ENCODE results near the gene GNAS.

The GNAS gene

DNA sequence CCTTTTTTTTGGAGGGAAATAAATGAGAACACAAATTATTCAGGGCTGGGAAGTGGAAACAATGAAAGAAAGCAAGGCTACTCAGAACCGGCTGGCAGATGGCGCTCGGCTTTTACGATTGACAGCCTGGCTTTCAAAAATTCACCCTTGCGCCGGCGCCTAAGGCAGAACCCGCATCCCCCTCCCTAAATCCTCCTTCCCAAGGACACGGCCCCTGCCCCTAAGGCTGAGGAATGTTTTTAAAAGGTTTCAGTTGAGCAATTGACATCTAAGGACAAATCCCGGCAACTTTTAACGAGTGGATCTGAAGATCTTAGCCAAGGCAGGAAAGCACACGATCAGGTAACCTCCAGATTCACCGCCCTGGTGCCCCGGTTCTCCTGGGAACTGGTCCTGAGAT is 16.3 kb downstream of the GNAS start:
- no peak overlapping the region for H3K27ac ChIP-seq (ENCODE audit: low read length)
- peak overlapping the region; percentile 52 for H3K4me2 ChIP-seq (ENCODE audit: low read length)
- no peaks in the 10 kb centered on the region for H3K36me3 ChIP-seq (replicated peaks; ENCODE audit: low read depth, low read length)
- no peak overlapping the region for H3K9ac ChIP-seq (ENCODE audit: low read length)
- TF ChIP-seq, protein P1, sequence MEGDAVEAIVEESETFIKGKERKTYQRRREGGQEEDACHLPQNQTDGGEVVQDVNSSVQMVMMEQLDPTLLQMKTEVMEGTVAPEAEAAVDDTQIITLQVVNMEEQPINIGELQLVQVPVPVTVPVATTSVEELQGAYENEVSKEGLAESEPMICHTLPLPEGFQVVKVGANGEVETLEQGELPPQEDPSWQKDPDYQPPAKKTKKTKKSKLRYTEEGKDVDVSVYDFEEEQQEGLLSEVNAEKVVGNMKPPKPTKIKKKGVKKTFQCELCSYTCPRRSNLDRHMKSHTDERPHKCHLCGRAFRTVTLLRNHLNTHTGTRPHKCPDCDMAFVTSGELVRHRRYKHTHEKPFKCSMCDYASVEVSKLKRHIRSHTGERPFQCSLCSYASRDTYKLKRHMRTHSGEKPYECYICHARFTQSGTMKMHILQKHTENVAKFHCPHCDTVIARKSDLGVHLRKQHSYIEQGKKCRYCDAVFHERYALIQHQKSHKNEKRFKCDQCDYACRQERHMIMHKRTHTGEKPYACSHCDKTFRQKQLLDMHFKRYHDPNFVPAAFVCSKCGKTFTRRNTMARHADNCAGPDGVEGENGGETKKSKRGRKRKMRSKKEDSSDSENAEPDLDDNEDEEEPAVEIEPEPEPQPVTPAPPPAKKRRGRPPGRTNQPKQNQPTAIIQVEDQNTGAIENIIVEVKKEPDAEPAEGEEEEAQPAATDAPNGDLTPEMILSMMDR (IDR thresholded peaks at IDR 0.05; ENCODE audit: low read depth, low read length) = peak; percentile 90
- no peak for TF ChIP-seq EZH2phosphoT487 (IDR thresholded peaks at IDR 0.05; ENCODE audit: low read depth)
- no peaks in the 10 kb centered on the region for H3K9me3 ChIP-seq (ENCODE audit: insufficient read depth, low read length)
- H3K79me2 ChIP-seq (ENCODE audit: low read length) = no peaks in the 10 kb centered on the region
- H3K4me3 ChIP-seq (ENCODE audit: low read length) = no peak overlapping the region; the same call in 1 of the 2 replicates
- no peaks in the 10 kb centered on the region for H4K20me1 ChIP-seq (ENCODE audit: insufficient read depth, low read length)
- peaks cover 17% of the 10 kb centered on the region for H3K4me1 ChIP-seq (ENCODE audit: low read length)
- peaks cover 24% of the 10 kb centered on the region for H3K27me3 ChIP-seq (ENCODE audit: low read depth, low read length)
- peak overlapping the region; percentile 66 for H2AFZ ChIP-seq (ENCODE audit: low read depth, low read length)

DNA sequence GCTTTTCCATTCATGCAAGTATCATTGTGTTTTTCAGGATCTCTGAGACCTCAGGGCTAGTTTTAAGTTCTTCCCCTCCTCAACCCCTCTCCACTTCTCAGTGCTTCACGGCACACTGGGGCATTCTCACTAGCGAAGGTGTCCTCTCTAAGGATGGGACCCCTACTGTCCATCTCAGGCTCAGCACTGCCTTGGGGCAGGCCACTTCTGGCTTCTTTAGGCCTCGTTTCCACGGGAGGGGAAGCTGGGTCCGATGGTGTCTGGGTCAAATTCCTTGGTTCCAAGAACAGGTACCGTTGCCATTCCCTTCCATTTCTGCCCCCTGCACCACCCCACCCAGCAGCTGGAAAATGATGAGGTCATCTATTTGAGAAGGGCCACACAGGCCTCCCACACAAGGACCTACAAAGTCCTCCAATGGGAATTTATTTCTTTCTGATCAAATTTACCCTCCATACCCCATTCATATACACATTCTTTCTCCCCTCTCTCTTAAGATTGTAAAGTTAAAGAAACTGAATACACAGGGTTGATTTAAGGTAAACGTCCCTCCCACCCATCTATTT is 17.2 kb downstream of the GNAS start:
- H3K79me2 ChIP-seq (ENCODE audit: low read length) = no peaks in the 10 kb centered on the region
- H3K4me3 ChIP-seq (ENCODE audit: low read length) = no peak overlapping the region
- peaks cover 19% of the 10 kb centered on the region for H3K27me3 ChIP-seq (ENCODE audit: low read depth, low read length)
- H4K20me1 ChIP-seq (ENCODE audit: insufficient read depth, low read length) = no peaks in the 10 kb centered on the region
- no peak overlapping the region for H3K27ac ChIP-seq (ENCODE audit: low read length)
- H2AFZ ChIP-seq (ENCODE audit: low read depth, low read length) = no peak overlapping the region
- TF ChIP-seq, protein P1 (IDR thresholded peaks at IDR 0.05; ENCODE audit: low read depth, low read length) = no peak
- TF ChIP-seq EZH2phosphoT487 (IDR thresholded peaks at IDR 0.05; ENCODE audit: low read depth) = no peak
- peaks cover 17% of the 10 kb centered on the region for H3K4me1 ChIP-seq (ENCODE audit: low read length)
- H3K9me3 ChIP-seq (ENCODE audit: insufficient read depth, low read length) = no peaks in the 10 kb centered on the region
- no peak overlapping the region for H3K4me2 ChIP-seq (ENCODE audit: low read length)
- no peaks in the 10 kb centered on the region for H3K36me3 ChIP-seq (replicated peaks; ENCODE audit: low read depth, low read length)
- H3K9ac ChIP-seq (ENCODE audit: low read length) = no peak overlapping the region

DNA sequence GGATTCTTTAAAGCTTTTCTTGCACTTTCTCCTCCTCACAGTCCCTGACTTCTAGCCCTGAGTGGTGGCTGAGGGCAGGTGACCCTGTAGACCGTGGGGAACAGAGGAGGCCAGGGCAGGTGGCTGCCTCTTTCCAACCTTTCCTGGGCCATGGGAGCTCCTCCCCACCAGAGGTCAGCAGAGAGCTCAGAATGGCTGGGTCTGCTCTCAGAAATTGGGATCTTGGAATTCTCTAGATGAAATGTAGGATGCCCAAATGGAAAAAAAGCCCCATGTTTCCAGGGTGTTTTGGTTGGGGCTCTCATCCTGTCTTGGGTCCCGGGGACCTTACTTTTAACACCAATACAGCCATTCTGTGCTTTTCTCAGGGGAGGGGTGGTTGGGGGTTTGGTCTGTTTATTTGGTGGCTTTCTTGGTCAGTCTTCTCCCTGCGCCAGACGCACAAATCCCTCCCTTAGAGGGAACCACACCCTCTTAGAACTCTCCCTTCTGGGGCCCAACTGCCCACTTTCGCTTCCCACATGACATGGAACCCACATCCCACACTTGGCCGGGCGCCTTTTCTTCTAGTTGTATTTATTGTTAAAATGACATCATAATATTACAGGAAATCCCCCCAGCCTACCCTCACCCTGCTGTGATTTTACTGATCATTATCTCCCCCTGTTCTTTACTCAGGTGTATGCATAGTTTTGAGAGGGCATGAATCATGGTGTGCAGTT is 17.9 kb downstream of the GNAS start:
- Histone ChIP-seq H3K36me3 (replicated peaks; ENCODE audit: low read depth, low read length) (no peaks in the 10 kb centered on the region), H3K4me2 (ENCODE audit: low read length) (peak overlapping the region; percentile 23), H3K79me2 (ENCODE audit: low read length) (no peaks in the 10 kb centered on the region), H3K27me3 (ENCODE audit: low read depth, low read length) (peaks cover 19% of the 10 kb centered on the region), H3K9ac (ENCODE audit: low read length) (no peak overlapping the region), H3K9me3 (ENCODE audit: insufficient read depth, low read length) (no peaks in the 10 kb centered on the region), H3K4me1 (ENCODE audit: low read length) (peaks cover 17% of the 10 kb centered on the region), H2AFZ (ENCODE audit: low read depth, low read length) (no peak overlapping the region), H3K4me3 (ENCODE audit: low read length) (no peak overlapping the region), H4K20me1 (ENCODE audit: insufficient read depth, low read length) (no peaks in the 10 kb centered on the region), H3K27ac (ENCODE audit: low read length) (no peak overlapping the region)
- TF ChIP-seq EZH2phosphoT487 (IDR thresholded peaks at IDR 0.05; ENCODE audit: low read depth) = no peak
- TF ChIP-seq, protein P1 (IDR thresholded peaks at IDR 0.05; ENCODE audit: low read depth, low read length) = peak; percentile 99

DNA sequence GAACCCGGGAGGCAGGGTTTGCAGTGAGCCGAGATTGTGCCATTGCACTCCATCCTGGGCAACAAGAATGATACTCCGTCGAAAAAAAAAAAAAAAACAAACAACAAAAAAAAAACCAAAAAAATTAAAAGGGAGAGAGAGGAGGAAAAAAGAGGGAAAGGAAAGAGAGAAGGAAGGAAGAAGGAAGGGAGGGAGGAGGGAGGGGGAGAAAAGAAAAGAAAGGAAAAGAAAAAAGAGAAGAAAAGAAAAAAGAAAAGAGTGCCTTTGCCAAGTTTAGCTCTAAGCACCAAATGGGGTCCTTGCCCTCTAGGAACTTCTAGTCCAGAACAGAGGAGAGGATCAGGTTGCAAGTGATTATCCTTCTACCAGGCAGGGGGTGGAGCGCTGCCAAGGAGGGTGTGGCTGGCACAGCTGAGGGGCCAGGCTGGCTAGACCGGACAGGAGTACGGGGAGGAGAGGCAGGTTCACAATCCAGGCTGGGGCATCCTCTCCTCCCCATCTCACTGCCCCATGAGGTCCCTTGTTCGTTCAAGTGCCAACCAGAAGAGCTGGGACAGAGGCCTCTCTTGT is 19.1 kb downstream of the GNAS start:
- H3K4me3 ChIP-seq (ENCODE audit: low read length) = no peak overlapping the region
- H3K4me2 ChIP-seq (ENCODE audit: low read length) = no peak overlapping the region
- H4K20me1 ChIP-seq (ENCODE audit: insufficient read depth, low read length) = no peaks in the 10 kb centered on the region
- H3K27me3 ChIP-seq (ENCODE audit: low read depth, low read length) = peaks cover 10% of the 10 kb centered on the region
- no peak for TF ChIP-seq EZH2phosphoT487 (IDR thresholded peaks at IDR 0.05; ENCODE audit: low read depth)
- TF ChIP-seq, protein P1 (IDR thresholded peaks at IDR 0.05; ENCODE audit: low read depth, low read length) = no peak
- no peak overlapping the region for H2AFZ ChIP-seq (ENCODE audit: low read depth, low read length)
- no peak overlapping the region for H3K27ac ChIP-seq (ENCODE audit: low read length)
- no peaks in the 10 kb centered on the region for H3K79me2 ChIP-seq (ENCODE audit: low read length)
- H3K4me1 ChIP-seq (ENCODE audit: low read length) = peaks cover 17% of the 10 kb centered on the region
- H3K9ac ChIP-seq (ENCODE audit: low read length) = no peak overlapping the region
- no peaks in the 10 kb centered on the region for H3K36me3 ChIP-seq (replicated peaks; ENCODE audit: low read depth, low read length)
- H3K9me3 ChIP-seq (ENCODE audit: insufficient read depth, low read length) = no peaks in the 10 kb centered on the region
